Activated B cell treated with CpG ODN at 0.5 μM for 24 hours (primary cell): ENCODE measurements around the gene KLLN. TPM values are rescaled to one million over a fixed set of nuclear protein-coding genes. Genes with fewer than 3 reads are reported as not detected.
"Not testable (repeated sequence)": the region's sequence is repeated elsewhere in the genome, so short reads cannot be mapped to it uniquely, and the experiment has no call there.

ENCODE experiments used
- ATAC-seq: fragments of 200-7000 bp; cut with Tn5 transposase; one replicate; pipeline ENCODE4 v1.10.0; 2021; ENCODE audit warnings: low read depth, mild to moderate bottlenecking, moderate library complexity
- CTCF ChIA-PET: fragments of 350-600 bp; sonication (Branson Sonifier 250); formaldehyde crosslinking; loops from one replicate; lab custom pipeline; 2021; ENCODE audit warnings: antibody characterized with exemption; lab: Charles Lee
- POLR2A ChIA-PET: fragments of 350-600 bp; sonication (Branson Sonifier 250); formaldehyde crosslinking; loops from one replicate; lab custom pipeline; 2021; ENCODE audit warnings: antibody characterized with exemption; lab: Charles Lee
- DNase-seq: peaks from one replicate; pipeline ENCODE4 v3.0.0; 2022
- H3K27ac Mint-ChIP-seq: one replicate; pipeline ENCODE4 v1.8.0; 2020; ENCODE audit warnings: mixed read lengths
- H3K27me3 Mint-ChIP-seq: one replicate; pipeline ENCODE4 v1.8.0; 2021; ENCODE audit warnings: mixed read lengths
- H3K36me3 Mint-ChIP-seq: one replicate; pipeline ENCODE4 v1.8.0; 2021; ENCODE audit warnings: low read depth, mixed read lengths
- H3K4me1 Mint-ChIP-seq: one replicate; pipeline ENCODE4 v1.8.0; 2021; ENCODE audit warnings: mixed read lengths
- H3K4me3 Mint-ChIP-seq: one replicate; pipeline ENCODE4 v1.8.0; 2020; ENCODE audit warnings: mild to moderate bottlenecking, mixed read lengths
- H3K9me3 Mint-ChIP-seq: one replicate; pipeline ENCODE4 v1.8.0; 2020; ENCODE audit warnings: mixed read lengths
- CTCF ChIP-seq: fragments of 200-600 bp; IDR thresholded peaks from one replicate; pipeline ENCODE4 v1.8.0; 2022; ENCODE audit warnings: antibody characterized with exemption, mild to moderate bottlenecking
- intact Hi-C: fragments of 100-400 bp; cut with micrococcal nuclease; formaldehyde crosslinking; loops from one replicate; pipeline ENCODE4 v1.15.1; 2024
- total RNA-seq: library from RNA; stranded (reverse); gene quantifications from 2 replicates; pipeline ENCODE4 v1.2.3, GENCODE V29; 2022

KLLN gene
- total RNA-seq, 1 donor from 2014 or later = 2.6 TPM

- intact Hi-C loops = loop anchor here (1.0 to 5.0 kb wide), 10 partner anchors 44 to 1020 kb away; partner anchors contain the start of genes ATAD1 and STAMBPL1
- no peak for TF ChIP-seq CTCF
- ChIA-PET CTCF (interaction anchor here (0.8 to 7.3 kb wide), 17 partner anchors 12 to 721 kb away, joined by 3 to 112 read pairs (median 5); partner anchors contain the start of genes ATAD1 and RNLS), POLR2A (interaction anchor here (0.6 to 8.5 kb wide), 56 partner anchors 10 to 1040 kb away, joined by 3 to 257 read pairs (median 4); partner anchors contain the start of genes ATAD1, RNLS and STAMBPL1)
- peak; percentile 68 for ATAC-seq
- Mint-ChIP-seq H3K27me3 (no peaks in the 10 kb centered on the region), H3K4me1 (peaks cover 30% of the 10 kb centered on the region), H3K9me3 (no peaks in the 10 kb centered on the region), H3K36me3 (peaks cover 38% of the 10 kb centered on the region), H3K27ac (peak overlapping the region; percentile 98), H3K4me3 (peak overlapping the region; percentile 97)
- peak; percentile 93 for DNase-seq
These were observed 1.2 kb downstream of the KLLN start for GRCh38 chr10:87861953-87862678.

DNA sequence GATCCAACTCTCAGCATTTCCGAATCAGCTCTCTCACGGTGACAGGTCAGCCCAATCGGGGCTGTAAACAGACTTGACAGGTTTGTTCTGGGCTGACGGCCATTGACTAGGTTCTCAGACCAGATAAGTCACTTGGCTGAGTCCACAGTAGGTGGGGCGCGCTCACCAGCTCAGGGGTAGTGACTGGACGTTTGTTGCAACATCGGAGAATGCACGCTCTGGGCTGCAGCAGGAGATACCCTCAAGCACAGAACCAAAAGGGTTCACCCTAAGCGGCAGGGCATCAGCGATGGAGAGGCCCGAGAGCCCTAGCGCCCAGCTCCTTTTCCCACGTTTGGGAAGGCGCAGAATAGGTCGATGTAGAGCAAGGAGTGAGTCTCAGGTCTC is 1.8 kb downstream of the KLLN start:
- Mint-ChIP-seq H3K4me1 (peaks cover 26% of the 10 kb centered on the region), H3K4me3 (peak overlapping the region; percentile 97), H3K27me3 (no peaks in the 10 kb centered on the region), H3K36me3 (peaks cover 34% of the 10 kb centered on the region), H3K9me3 (no peaks in the 10 kb centered on the region), H3K27ac (peak overlapping the region; percentile 98)
- ChIA-PET POLR2A (interaction anchor here (0.6 to 8.5 kb wide), 43 partner anchors 10 to 1041 kb away, joined by 3 to 257 read pairs (median 6); partner anchors contain the start of genes ATAD1, RNLS and STAMBPL1), CTCF (interaction anchor here (1.0 to 7.3 kb wide), 15 partner anchors 12 to 949 kb away, joined by 3 to 112 read pairs (median 6); partner anchors contain the start of genes ATAD1 and RNLS)
- no peak for TF ChIP-seq CTCF
- no peak for DNase-seq
- peak; percentile 9 for ATAC-seq
- intact Hi-C loops = loop anchor here (2.0 to 5.0 kb wide), 4 partner anchors 453 to 1021 kb away; partner anchors contain the start of gene STAMBPL1

- Mint-ChIP-seq H3K9me3 (no peaks in the 10 kb centered on the region), H3K27ac (peak overlapping the region; percentile 98), H3K4me1 (peaks cover 23% of the 10 kb centered on the region), H3K27me3 (no peaks in the 10 kb centered on the region), H3K36me3 (peaks cover 32% of the 10 kb centered on the region), H3K4me3 (peak overlapping the region; percentile 97)
- intact Hi-C loops = loop anchor here (1.0 to 5.0 kb wide), 6 partner anchors 454 to 1021 kb away; partner anchors contain the start of gene STAMBPL1
- no peak for TF ChIP-seq CTCF
- ChIA-PET CTCF (interaction anchor here (0.9 to 7.3 kb wide), 13 partner anchors 11 to 950 kb away, joined by 3 to 112 read pairs (median 6); partner anchors contain the start of gene RNLS), POLR2A (interaction anchor here (1.1 to 8.5 kb wide), 17 partner anchors 11 to 721 kb away, joined by 3 to 257 read pairs (median 21); partner anchors contain the start of genes ATAD1 and RNLS)
- no peak for DNase-seq
- no peak for ATAC-seq
These were observed 2.4 kb downstream of the KLLN start for GRCh38 chr10:87860816-87861403.

GRCh38 chr10:87860156-87860795 is 3.1 kb downstream of the KLLN start:
- POLR2A ChIA-PET = interaction anchor here (0.7 to 8.5 kb wide), 6 partner anchors 89 to 722 kb away, joined by 3 to 257 read pairs (median 44); partner anchors contain the start of gene RNLS
- no peak for DNase-seq
- TF ChIP-seq CTCF = no peak
- no peak for ATAC-seq
- intact Hi-C loops = loop anchor here (1.0 to 5.0 kb wide), 6 partner anchors 455 to 1022 kb away; partner anchors contain the start of gene STAMBPL1
- H3K9me3 Mint-ChIP-seq = no peaks in the 10 kb centered on the region
- H3K36me3 Mint-ChIP-seq = peaks cover 26% of the 10 kb centered on the region
- H3K27ac Mint-ChIP-seq = peak overlapping the region; percentile 98
- no peaks in the 10 kb centered on the region for H3K27me3 Mint-ChIP-seq
- CTCF ChIA-PET = interaction anchor here (0.9 to 7.3 kb wide), 10 partner anchors 10 to 950 kb away, joined by 3 to 112 read pairs (median 14); no protein-coding TSS in a partner anchor
- peak overlapping the region; percentile 51 for H3K4me3 Mint-ChIP-seq
- H3K4me1 Mint-ChIP-seq = peaks cover 18% of the 10 kb centered on the region

DNA sequence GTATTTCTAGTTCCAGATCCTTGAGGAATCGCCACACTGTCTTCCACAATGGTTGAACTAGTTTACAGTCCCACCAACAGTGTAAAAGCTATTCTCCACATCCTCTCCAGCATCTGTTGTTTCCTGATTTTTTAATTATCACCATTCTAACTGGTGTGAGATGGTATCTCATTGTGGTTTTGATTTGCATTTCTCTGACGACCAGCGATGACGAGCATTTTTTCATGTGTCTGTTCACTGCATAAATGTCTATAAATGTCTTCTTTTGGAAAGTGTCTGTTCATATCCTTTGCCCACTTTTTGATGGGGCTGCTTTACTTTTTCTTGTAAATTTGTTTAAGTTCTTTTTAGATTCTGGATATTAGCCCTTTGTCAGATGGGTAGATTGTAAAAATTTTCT is 7.7 kb downstream of the KLLN start:
- ATAC-seq, POLR2A ChIA-PET, DNase-seq, H3K9me3 Mint-ChIP-seq, H3K4me3 Mint-ChIP-seq, CTCF ChIA-PET, H3K27ac Mint-ChIP-seq, H3K36me3 Mint-ChIP-seq, H3K27me3 Mint-ChIP-seq: not testable (repeated sequence)
- peaks cover 12% of the 10 kb centered on the region for H3K4me1 Mint-ChIP-seq
- intact Hi-C loops = loop anchor here (10.0 kb wide), 1 partner anchor 829 kb away; no protein-coding TSS in a partner anchor

DNA sequence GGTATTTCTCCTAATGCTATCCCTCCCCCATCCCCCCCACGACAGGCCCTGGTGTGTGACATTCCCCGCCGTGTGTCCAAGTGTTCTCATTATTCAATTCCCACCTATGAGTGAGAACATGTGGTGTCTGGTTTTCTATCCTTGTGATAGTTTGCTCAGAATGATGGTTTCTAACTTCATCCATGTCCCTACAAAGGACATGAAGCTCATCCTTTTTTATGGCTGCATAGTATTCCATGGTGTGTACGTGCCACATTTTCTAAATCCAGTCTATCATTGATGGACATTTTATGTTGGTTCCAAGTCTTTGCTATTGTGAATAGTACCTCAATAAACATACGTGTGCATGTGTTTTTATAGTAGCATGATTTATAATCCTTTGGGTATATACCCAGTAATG is 8.1 kb downstream of the KLLN start:
- H3K27me3 Mint-ChIP-seq, H3K9me3 Mint-ChIP-seq, H3K4me3 Mint-ChIP-seq, DNase-seq, H3K27ac Mint-ChIP-seq, H3K36me3 Mint-ChIP-seq, ATAC-seq, H3K4me1 Mint-ChIP-seq, POLR2A ChIA-PET, CTCF ChIA-PET: not testable (repeated sequence)
- intact Hi-C loops = loop anchor here (10.0 kb wide), 1 partner anchor 830 kb away; no protein-coding TSS in a partner anchor
